NCI-H1417 (cell line): Measurements from ENCODE around the gene PSTK.

Experiments used
- DNase-seq, 3 experiments: peaks; one replicate each; lab custom pipeline; 2025; lab: John Stamatoyannopoulos, UW

The PSTK gene

GRCh38 chr10:123019264-123019663 lies 39.1 kb downstream of the PSTK start:
- DNase-seq, result no peak

- peak in 1 of 3 experiments; percentile 17 for DNase-seq
Observed at GRCh38 chr10:123019941-123020703, 39.9 kb downstream of the PSTK start.

DNA sequence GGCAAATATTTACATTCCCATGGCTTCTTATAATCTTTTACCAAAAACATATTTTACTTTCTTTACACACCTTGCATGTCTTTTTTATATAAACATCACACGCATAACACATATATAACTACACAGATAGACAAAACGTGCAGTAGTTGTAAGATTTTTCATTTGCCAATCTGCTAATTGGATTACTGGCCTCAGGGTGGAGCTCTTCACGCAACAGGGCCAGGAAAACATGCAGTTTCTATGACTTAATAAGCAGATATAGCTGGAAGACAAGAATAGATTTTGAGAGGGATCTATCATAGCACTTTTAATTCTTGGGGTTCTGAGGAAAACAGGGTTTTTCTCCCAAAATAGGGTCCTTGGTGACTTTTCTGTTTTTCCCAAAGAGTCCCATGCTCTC lies 41.3 kb downstream of the PSTK start:
- DNase-seq, result peak in 1 of 3 experiments; percentile 1

DNA sequence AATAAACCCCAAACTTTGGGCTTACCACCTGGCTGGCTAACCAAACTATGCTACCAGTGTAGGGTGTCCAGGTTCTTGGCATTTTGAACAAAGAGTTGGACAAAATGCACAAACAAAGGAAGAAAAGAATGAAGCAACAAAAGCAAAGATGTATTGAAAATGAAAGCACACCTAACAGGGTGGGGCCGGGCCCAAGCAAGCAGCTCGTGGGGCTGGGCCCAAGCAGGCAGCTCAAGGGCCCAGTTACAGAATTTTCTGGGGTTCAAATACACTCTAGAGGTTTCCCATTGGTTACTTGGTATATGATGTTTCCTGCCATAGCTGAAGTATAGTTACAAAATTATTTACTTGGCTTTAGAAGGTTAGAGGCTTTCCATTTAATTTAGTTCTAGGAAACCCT lies 44.3 kb downstream of the PSTK start:
- no peak for DNase-seq

DNA sequence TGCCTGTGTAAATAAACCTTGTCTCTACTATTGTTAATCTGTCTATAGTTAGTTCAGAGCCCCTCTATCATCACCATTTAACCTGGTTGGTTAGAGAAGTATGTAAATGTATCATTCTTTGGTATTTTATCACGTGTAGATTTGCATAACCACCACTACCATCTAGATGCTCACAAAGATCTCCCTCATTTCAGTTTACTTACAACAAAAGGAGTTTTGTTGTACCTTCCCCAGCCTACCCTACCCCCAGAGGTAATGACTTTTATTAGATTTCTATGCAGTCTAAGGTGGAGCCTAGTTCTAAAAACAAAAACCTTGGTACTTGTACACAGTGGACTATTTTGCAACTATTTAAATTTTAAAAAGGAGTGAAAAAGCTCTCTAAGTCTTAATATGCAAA lies 46.1 kb downstream of the PSTK start:
- no peak for DNase-seq

DNA sequence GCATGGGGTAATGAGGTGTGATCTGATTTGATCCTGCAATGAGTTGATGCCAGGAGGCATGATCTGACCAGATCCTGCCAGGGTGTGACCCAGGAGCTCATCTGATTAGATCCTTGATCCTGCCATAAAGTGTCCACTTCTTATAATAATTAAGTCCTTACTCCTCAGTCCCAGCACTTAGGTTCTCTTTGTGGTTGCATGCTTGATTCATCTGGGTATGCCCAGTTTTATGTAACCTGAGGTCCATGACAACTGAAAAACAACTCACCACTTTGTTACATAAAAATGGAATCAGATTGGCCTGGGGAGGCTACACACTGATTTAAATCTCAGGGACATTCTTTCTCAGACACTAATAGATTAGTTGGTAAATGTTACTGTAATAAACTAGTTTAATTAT lies 47.7 kb downstream of the PSTK start:
- no peak for DNase-seq

- DNase-seq, result no peak
Observed at GRCh38 chr10:123031124-123031523, 50.9 kb downstream of the PSTK start.

GRCh38 chr10:123034332-123034731 lies 54.1 kb downstream of the PSTK start:
- DNase-seq, result no peak

DNA sequence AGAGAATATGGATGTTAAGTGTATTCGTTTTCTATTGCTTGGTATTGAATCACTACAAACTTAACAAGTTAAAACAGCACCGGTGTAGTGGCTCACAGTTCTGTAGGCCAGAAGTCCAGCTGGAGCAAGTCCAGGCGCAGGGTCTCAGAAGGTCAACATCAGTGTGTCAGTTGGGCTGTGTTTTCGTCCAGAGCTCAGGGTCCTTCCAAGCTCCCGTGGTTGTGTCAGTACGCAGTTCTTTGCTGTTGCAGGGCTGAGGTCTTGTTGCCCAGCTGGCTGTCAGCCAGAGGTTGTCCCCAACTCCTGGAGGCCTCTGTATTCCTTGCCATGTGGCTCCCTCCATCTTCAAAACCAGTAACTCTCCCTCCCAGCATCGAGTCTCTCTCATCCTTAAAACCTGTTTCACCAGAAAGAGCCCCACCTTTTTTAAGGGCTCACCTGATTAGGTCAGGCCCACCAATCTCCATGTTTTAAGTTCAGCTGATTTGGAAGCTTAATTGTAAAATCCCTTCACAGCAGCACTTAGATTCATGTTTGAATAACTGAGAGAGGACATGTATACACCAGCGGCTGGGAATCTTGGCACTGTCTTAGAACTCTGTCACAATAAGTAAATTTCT lies 55.4 kb downstream of the PSTK start:
- no peak for DNase-seq

DNA sequence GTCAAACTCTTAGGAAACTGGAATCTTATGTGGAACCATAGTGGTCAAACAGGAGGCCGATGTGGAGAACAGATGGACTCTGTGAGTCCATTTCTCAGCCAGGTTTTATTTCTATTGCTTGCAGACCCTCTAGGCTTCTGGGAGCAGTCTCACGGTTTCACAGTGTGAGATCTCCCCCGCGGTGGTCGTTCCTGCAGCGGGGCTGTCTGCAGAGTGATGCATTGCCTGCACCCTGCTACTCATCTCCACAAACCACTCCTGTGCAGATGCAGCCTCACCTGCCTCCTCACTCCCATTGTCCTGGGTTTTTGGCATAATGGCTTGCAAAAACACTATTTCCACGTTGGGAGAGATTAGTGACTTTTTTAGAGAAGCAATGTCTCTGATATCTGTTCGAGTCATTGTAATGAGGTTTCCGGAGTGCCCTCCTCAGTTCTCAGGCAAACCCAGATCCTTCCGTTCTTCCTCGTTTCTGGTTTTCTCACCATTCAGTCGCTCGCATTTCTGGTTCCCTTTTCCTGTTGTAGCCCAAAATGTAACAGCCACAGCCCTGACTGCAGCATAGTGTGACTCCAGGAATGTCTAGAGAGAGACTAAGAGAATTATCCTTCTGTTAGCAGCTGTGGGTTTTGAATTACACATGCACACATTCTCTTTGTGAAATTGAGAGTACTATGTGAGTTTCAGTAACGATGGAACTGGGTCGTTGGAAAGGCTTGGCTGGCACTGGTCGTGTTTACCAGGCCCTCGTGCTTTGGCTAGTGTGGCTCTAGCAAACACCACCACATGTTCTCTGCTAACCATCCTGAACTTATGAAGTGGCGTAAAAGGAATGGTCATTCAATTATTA lies 58.8 kb downstream of the PSTK start:
- no peak for DNase-seq

- no peak for DNase-seq
Observed at GRCh38 chr10:123039632-123039930, 59.4 kb downstream of the PSTK start.
